ENCODE data around the gene SLK.

DNA sequence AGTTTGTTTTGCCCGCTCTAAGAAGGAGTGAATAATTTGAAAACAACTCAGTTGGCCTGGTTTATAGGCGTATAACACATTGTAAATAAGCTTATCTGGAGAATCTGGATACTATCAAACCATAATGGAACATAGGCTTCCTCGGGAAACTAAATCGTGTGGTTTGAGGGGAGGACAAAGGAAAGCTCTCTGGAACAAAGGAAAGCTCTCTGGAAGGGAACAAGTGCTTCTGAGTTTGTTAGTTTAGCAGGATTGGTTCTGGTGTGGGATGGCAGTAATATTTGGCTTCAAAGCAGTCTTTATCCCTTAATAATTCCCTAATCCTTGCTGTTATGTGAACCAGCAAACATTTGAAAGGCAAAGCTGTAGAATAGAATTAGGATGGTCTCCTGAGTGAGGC, 15.0 kb upstream of the SLK start:
- TF ChIP-seq EP300 (IDR thresholded peaks at IDR 0.05) (no peak), POLR2A (IDR thresholded peaks at IDR 0.05) (no peak), POLR2AphosphoS5 (IDR thresholded peaks at IDR 0.05) (no peak)
- TF ChIP-seq, protein P1, sequence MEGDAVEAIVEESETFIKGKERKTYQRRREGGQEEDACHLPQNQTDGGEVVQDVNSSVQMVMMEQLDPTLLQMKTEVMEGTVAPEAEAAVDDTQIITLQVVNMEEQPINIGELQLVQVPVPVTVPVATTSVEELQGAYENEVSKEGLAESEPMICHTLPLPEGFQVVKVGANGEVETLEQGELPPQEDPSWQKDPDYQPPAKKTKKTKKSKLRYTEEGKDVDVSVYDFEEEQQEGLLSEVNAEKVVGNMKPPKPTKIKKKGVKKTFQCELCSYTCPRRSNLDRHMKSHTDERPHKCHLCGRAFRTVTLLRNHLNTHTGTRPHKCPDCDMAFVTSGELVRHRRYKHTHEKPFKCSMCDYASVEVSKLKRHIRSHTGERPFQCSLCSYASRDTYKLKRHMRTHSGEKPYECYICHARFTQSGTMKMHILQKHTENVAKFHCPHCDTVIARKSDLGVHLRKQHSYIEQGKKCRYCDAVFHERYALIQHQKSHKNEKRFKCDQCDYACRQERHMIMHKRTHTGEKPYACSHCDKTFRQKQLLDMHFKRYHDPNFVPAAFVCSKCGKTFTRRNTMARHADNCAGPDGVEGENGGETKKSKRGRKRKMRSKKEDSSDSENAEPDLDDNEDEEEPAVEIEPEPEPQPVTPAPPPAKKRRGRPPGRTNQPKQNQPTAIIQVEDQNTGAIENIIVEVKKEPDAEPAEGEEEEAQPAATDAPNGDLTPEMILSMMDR (IDR thresholded peaks at IDR 0.05) = no peak

Data from upper lobe of left lung (tissue), 4 donors.